ENCODE data around the gene HBP1.

Gene HBP1

GRCh38 chr7:107224374-107225223 is 55.8 kb downstream of the HBP1 start:
- no peak for DNase-seq (ENCODE audit: extremely low spot score)
- POLR2A ChIA-PET, result interaction anchor here (0.7 kb wide), 1 partner anchor 29 kb away, joined by 4 read pairs; no protein-coding TSS in a partner anchor
- CTCF ChIA-PET, result interaction anchor here (1.3 to 1.6 kb wide), 2 partner anchors 16 to 17 kb away, joined by 3 to 6 read pairs; no protein-coding TSS in a partner anchor
- TF ChIP-seq CTCF (IDR thresholded peaks at IDR 0.05; ENCODE audit: control extremely low read depth, extremely low read depth, low read depth, missing control alignments), result no peak

GRCh38 chr7:107228291-107228690 is 59.5 kb downstream of the HBP1 start:
- POLR2A ChIA-PET, result interaction anchor here (0.6 kb wide), 1 partner anchor 168 kb away, joined by 4 read pairs; no protein-coding TSS in a partner anchor
- CTCF ChIA-PET, result interaction anchor here (1.1 to 2.2 kb wide), 3 partner anchors 9 to 18 kb away, joined by 3 to 7 read pairs (median 3); no protein-coding TSS in a partner anchor
- DNase-seq (ENCODE audit: extremely low spot score), result no peak
- no peak for TF ChIP-seq CTCF (IDR thresholded peaks at IDR 0.05; ENCODE audit: control extremely low read depth, extremely low read depth, low read depth, missing control alignments)

GRCh38 chr7:107230334-107230733 is 61.5 kb downstream of the HBP1 start:
- ChIA-PET CTCF (no interaction called here), POLR2A (no interaction called here)
- no peak for TF ChIP-seq CTCF (IDR thresholded peaks at IDR 0.05; ENCODE audit: control extremely low read depth, extremely low read depth, low read depth, missing control alignments)
- DNase-seq (ENCODE audit: extremely low spot score), result no peak

- TF ChIP-seq CTCF (IDR thresholded peaks at IDR 0.05; ENCODE audit: control extremely low read depth, extremely low read depth, low read depth, missing control alignments), result no peak
- DNase-seq (ENCODE audit: extremely low spot score), result no peak
- ChIA-PET CTCF (interaction anchor here (1.4 kb wide), 1 partner anchor 11 kb away, joined by 3 read pairs; no protein-coding TSS in a partner anchor), POLR2A (no interaction called here)
Measured at GRCh38 chr7:107232568-107233090, 63.8 kb downstream of the HBP1 start.

DNA sequence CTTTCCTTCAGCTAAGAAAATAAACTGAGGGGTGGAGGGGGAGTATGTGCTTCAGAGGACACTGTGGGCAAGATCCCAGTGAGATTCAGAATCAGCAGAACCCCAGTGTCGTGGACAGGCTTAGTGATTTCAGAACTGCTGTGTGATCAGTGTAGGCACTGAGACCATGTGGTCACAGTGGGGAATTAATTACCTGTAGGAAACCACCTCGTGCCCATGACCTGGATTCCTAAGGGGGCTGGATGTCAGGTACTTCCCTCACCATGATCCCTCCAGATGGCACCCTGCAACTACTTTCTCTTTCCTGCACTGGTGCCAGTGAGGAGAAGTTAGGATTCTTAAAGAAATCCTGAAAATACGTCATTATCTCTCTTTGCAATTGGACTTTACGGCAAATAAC is 64.4 kb downstream of the HBP1 start:
- no peak for TF ChIP-seq CTCF (IDR thresholded peaks at IDR 0.05; ENCODE audit: control extremely low read depth, extremely low read depth, low read depth, missing control alignments)
- CTCF ChIA-PET, result interaction anchor here (1.4 kb wide), 1 partner anchor 11 kb away, joined by 3 read pairs; no protein-coding TSS in a partner anchor
- POLR2A ChIA-PET, result no interaction called here
- DNase-seq (ENCODE audit: extremely low spot score), result no peak

GRCh38 chr7:107233981-107234380 is 65.2 kb downstream of the HBP1 start:
- no peak for DNase-seq (ENCODE audit: extremely low spot score)
- TF ChIP-seq CTCF (IDR thresholded peaks at IDR 0.05; ENCODE audit: control extremely low read depth, extremely low read depth, low read depth, missing control alignments), result no peak
- ChIA-PET CTCF (interaction anchor here (1.4 kb wide), 1 partner anchor 12 kb away, joined by 3 read pairs; no protein-coding TSS in a partner anchor), POLR2A (no interaction called here)
